HCEC 1CT (cell line): ENCODE data around the gene RET.

Experiments
- DNase-seq: peaks from one replicate; pipeline ENCODE4 v3.0.0-alpha.2; 2017

The RET gene

DNA sequence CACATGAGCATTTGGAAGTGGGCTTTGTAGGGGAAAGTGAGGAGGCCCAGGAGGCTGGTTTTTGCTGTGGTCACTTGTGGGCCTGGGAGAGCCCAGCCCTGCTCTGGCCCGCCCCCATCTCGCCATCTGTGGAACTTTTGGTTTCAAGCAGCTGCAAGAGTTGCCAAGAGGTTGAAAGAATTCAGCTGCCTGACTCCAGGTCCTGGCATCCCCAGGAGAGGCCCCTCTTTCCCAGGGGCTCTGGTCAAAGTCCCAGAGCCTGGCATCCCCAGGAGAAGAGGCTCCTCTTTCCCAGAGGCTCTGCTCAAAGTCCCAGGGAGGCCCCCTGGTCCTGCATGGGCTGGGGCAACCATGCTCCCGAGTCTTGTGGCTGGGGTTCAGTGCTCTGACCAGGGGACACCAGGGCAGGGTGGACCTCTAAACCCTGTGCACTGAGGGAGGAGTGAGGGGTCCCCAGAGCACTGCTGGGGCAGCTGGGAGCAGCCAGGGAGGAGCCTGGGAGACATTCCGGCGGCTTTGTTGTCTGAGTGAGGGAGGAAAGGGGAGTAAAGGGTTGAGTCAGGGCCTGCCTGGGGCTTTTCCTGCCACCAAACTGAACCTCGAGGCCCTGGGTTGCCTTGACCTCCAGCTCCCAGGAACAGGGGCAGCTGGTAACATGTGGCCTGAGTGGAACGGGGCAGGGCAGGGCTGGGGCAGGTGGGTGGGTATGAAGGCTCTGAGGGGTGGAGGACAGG is 33.6 kb downstream of the RET start:
- peak; percentile 29 for DNase-seq

GRCh38 chr10:43111101-43111500 is 34.2 kb downstream of the RET start:
- no peak for DNase-seq

DNA sequence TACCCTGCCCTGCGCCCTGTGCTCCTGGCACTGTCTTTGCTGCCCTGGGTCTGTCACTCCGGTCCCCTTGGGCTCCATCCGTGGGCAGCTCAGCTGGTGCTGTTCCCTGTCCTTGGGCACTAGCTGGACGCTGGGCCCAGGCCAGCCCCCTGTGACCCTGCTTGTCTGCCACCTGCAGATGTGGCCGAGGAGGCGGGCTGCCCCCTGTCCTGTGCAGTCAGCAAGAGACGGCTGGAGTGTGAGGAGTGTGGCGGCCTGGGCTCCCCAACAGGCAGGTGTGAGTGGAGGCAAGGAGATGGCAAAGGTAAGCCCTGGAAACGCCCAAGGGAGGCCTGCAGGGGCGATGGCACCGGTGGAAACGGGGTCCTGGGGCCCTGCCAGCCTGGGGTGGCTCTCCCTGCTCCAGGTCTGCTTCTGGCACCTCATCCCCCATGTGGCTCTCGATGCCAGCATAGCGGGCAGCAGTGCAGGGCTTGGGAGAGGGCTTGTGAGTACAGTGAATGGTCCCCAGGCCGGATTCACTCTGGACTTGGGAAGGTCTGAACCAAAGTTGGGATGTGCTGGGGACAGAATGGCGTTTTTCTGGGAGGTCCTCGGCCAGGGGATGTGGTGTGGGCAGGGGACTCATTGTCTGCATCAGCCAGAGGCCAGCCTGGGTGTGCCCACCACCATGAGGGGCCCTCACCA is 35.2 kb downstream of the RET start:
- DNase-seq: no peak

GRCh38 chr10:43112608-43112961 is 35.7 kb downstream of the RET start:
- no peak for DNase-seq

- DNase-seq: no peak
These were observed 36.6 kb downstream of the RET start for GRCh38 chr10:43113201-43114087.

DNA sequence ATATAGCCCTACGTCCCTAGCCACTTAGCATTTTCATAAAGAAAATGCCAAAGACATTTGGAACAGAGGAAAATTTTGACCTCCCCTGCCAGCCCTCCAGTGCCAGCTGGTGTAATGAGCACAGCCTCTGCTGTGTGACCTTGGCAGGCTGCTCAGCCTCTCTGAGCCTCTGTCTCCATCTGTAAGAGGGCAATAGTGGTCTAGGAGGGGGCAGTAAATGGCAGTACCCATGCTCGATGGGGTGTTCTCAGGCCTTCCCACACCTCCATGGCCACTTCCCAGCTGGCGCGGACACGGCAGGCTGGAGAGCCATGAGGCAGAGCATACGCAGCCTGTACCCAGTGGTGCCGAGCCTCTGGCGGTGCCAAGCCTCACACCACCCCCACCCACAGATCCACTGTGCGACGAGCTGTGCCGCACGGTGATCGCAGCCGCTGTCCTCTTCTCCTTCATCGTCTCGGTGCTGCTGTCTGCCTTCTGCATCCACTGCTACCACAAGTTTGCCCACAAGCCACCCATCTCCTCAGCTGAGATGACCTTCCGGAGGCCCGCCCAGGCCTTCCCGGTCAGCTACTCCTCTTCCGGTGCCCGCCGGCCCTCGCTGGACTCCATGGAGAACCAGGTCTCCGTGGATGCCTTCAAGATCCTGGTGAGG is 37.3 kb downstream of the RET start:
- DNase-seq: no peak

DNA sequence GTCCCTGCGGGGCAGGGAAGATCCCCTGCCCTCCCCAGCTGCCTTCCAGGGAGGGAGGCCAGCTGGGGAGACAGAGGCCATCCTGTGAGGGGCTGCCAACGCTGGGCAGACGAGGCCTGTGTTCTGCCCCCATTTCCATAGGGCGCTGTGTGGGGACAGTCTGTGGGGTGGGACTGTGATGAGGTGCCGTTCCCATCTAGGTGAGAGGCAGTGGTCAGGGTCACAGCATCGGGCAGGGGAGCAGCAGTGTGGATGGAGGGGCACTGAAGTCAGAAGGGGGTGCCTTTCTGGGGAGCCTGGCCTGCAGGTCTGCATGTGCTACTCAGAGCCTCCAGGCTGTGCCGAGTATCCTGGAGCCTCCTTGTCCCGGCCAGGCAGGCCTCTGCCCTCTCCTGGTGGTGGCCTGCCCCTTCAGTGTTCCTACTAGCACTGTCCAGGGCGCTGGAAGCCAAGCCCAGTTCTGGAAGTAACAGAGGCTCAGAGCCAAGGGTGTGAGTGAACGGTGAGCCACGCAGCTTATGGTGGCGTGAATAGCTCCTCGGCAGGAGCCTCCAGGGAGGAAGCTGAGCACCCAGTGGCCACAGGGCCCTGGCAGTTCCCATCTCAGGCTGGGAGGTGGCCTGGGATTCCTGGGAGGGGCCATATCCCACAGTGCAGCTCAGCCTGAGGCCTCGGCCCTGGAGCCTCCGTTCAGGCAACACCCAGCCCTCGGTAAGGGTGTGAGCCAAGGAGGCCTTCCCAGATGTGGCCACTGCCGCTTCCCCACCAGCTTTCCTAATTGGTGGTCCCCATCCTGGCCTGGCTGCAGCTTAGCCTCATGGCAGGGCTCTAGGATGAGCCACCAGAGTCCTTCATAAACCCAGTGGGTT is 38.1 kb downstream of the RET start:
- DNase-seq: peak; percentile 23

GRCh38 chr10:43115881-43116595 is 39.2 kb downstream of the RET start:
- no peak for DNase-seq

DNA sequence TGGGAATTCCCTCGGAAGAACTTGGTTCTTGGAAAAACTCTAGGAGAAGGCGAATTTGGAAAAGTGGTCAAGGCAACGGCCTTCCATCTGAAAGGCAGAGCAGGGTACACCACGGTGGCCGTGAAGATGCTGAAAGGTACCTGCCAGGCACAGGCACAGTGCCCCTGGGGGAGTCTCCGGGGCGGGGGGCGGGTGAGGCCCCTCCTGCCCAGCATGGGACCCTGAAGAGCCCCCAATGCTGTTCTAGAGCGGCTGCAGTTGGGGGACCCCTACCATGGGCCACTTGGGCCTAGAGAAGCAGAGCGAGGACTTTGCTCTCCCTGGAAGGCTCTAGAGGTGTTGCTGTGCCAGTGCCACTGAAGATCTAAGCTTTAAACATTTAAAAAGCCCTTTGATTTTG is 39.7 kb downstream of the RET start:
- no peak for DNase-seq

DNA sequence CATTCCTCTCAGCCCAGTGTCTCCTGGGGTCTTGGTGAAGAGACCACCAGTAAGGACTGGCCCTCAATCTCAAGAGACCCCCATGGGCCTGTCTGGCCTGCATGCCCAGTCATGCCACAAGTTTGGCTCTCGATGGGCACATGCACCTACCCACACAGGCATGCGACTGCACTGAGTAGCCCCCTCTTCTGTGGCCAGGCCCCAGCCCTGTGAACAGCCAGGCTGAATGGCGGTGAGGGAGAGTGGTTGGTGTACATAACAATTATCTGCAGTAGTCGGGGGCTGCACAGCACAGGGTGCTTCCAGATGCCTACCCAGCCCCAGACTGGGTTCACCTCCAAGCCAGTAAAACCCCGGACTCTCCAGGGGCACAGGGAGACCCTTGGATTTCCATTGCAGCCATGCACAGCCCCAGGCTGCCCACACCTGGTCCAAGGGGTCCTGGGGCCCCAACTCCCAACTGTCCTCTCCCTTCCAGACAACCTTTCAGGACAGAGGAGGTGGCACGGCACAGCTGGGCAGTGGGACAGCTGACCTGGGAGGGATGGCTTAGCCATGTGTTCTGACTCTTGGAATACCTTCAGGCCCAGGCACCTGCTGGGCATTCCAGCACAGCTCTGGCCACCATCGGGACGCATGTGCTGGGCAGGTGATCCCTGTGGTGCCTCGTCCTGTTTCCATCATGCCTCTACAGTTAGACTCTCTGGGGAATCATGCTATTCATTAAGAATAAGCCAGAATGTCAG is 40.3 kb downstream of the RET start:
- no peak for DNase-seq

- DNase-seq: no peak
These were observed 41.1 kb downstream of the RET start for GRCh38 chr10:43117777-43118583.

GRCh38 chr10:43118631-43119415 is 42.0 kb downstream of the RET start:
- no peak for DNase-seq

DNA sequence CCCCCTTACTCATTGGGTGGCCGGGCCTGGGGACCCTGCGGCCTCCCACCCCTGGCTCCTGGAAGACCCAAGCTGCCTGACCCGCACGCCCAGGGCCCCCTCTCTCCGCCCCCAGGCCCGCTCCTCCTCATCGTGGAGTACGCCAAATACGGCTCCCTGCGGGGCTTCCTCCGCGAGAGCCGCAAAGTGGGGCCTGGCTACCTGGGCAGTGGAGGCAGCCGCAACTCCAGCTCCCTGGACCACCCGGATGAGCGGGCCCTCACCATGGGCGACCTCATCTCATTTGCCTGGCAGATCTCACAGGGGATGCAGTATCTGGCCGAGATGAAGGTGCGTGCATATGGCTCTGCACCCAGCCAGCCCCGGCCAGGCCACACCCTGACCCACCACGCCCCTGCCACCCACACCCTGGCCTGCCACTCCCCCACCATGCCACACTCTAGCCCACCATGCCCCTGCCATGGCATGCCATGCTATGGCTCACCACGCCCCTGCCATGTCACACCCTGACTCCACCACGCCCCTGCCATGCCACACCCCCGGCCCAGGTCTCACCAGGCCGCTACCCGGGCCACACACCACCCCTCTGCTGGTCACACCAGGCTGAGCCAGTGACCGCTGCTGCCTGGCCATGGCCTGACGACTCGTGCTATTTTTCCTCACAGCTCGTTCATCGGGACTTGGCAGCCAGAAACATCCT is 42.7 kb downstream of the RET start:
- no peak for DNase-seq

DNA sequence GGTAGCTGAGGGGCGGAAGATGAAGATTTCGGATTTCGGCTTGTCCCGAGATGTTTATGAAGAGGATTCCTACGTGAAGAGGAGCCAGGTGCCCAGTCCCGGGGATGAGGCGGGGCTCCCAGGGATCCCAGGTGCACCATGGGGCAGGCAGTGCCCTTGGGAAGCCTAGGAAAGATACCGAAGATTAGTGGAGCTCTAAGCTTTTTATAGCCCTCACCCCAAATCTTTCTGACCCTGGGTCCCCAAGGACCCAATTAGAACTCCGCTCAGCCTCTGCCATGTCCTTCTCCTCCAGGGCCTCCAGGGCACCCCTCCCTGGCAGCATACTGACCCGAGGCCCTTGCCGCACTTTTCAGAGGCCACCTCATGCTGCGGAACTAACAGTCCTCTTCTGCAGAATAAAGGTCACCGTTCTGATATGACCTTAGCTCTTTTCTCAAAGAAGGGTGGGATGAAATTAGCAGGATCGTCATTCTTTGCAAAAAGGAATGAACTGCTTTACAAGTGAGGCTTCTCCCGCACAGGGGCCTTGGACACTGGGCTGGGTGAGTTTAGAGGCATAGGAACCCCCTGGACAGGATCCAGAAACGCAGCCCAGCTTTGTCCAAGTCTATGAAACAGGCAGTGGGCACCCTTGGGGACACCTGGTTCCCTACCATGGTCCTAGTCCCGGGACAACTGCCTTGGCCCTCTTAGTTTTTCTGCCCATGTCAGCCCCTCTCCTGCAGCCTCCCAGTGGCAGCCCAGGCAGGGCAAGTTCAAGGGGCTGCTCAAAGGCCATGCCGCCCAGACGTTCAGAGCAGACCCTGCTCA is 43.5 kb downstream of the RET start:
- DNase-seq: no peak

DNA sequence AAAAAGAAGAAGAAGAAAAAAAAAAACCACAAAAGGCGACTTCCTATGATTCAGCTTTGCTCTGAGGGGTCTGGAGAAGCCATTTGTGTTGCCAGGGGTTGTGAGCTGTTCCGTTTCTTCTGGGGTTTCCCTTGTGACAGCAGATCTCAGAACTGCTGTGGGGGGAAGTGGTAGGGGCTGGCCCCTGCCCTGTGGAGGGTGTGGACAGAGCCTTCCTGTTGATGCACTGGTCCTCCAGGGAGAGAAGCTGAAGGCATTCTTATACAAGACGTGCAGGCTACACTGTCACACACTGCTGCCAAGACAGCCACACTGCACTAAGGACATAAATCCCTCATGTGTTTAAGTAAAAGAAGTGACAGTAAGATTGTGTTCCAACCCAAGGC is 44.1 kb downstream of the RET start:
- no peak for DNase-seq

GRCh38 chr10:43121444-43121843 is 44.6 kb downstream of the RET start:
- no peak for DNase-seq

GRCh38 chr10:43122096-43122495 is 45.2 kb downstream of the RET start:
- no peak for DNase-seq

DNA sequence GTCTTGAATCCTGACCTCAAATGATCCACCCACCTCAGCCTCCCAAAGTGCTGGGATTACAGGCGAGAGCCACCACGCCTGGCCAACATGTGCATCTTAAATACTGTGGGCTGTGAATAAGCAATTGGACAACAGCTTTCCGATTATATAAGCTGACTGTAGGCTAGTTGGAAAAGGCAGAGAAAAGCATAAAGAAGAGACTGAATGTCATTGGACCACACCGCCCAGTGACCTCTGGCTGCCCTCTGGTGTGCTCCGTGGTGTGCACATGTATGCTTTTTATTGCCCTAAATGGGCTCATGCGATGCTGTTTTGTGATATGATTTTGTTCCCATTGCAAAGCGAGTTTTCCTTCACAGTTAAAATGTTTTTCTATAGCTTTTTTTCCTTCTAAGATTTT is 46.0 kb downstream of the RET start:
- DNase-seq: no peak
